ENCODE data around the gene MFSD8.
"Not testable (repeated sequence)": the region's sequence is repeated elsewhere in the genome, so short reads cannot be mapped to it uniquely, and the experiment has no call there.

MFSD8 gene

GRCh38 chr4:127930175-127930574 lies 34.8 kb downstream of the MFSD8 start:
- DNase-seq, result no peak

DNA sequence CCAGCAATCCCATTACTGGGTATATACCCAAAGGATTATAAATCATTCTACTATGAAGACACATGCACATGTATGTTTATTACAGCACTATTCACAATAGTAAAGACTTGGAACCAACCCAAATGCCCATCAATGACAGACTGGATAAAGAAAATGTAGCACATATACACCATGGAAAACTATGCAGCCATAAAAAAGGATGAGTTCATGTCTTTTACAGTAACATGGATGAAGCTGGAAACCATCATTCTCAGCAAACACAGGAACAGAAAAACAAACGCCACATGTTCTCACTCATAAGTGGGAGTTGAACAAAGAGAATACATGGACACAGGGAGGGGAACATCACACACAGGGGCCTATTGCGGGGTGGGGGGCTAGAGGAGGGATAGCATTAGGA lies 39.3 kb downstream of the MFSD8 start:
- DNase-seq, result not testable (repeated sequence)

- DNase-seq, result no peak
These were observed 42.7 kb downstream of the MFSD8 start for GRCh38 chr4:127922226-127922625.

- no peak for DNase-seq
These were observed 44.5 kb downstream of the MFSD8 start for GRCh38 chr4:127920521-127920920.

DNA sequence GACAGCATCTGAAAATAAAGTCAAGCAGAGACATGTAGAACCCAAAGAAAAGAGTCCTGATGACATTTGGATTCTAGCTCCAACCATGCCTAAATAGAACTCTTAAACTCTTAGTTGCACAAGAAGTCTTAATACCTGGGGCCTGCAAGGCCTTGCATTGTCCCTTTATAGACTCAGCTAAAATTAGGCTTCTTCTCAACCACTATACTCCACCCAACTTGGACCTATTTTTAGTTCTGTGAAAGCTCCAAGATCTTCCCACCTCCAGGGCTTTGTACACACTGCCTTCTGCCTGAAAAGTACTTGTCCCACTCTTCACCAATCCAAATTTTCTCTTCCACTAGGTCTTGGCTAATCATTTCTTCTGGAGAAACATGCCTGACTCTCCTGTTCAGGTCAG lies 47.8 kb downstream of the MFSD8 start:
- no peak for DNase-seq

- no peak for DNase-seq
These were observed 48.5 kb downstream of the MFSD8 start for GRCh38 chr4:127916512-127916911.

GRCh38 chr4:127905029-127905428 lies 59.9 kb downstream of the MFSD8 start:
- no peak for DNase-seq

DNA sequence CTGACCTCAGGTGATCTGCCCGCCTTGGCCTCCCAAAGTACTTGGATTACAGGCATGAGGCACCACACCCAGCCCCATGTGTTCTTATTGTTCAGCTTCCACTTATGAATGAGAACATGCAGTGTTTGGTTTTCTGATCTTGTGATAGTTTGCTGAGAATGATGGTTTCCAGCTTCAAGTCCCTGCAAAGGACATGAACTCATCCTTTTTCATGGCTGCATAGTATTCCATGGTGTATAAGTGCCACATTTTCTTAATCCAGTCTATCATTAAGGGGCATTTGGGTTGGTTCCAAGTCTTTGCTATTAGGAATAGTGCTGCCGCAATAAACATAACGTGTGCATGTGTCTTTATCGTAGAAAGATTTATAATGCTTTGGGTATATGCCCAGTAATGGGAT lies 65.3 kb downstream of the MFSD8 start:
- not testable (repeated sequence) for DNase-seq

DNA sequence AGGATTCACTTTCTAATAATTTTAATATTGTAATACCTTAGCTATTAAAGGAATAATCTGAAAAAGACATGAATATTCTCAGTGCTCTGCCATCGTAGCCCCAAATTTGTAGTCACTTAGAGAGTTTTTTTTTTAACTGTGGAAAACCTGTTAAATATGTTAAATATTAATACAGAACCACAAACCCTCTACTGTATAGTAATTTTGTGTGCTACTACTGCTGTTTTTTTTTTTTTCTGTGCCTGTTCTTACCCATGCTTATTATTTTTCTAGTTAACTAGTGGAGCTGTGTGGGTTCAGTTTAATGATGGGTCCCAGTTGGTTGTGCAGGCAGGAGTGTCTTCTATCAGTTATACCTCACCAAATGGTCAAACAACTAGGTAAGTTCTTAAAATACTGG lies 68.4 kb downstream of the MFSD8 start:
- DNase-seq, result no peak

DNA sequence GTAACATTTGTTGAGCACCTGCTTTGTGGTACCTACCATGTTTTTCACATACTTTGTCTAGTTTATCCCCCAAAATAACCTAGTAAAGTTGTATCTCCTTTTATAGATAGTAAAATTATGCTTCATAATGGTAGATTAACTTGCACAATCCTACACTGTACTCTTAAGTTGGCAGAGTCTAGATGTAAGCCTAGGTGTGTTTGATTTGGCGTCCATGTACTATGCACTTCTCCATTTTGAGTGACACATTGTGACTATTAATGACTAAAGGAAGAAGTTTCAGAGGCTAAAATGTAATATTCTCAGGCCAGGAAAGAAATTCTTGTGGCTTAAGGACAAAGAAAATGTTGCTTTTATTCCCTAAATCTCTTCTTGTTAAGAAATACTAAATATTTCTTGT lies 68.9 kb downstream of the MFSD8 start:
- DNase-seq, result no peak

- peak; percentile 16 for DNase-seq
These were observed 75.1 kb downstream of the MFSD8 start for GRCh38 chr4:127889903-127890302.

DNA sequence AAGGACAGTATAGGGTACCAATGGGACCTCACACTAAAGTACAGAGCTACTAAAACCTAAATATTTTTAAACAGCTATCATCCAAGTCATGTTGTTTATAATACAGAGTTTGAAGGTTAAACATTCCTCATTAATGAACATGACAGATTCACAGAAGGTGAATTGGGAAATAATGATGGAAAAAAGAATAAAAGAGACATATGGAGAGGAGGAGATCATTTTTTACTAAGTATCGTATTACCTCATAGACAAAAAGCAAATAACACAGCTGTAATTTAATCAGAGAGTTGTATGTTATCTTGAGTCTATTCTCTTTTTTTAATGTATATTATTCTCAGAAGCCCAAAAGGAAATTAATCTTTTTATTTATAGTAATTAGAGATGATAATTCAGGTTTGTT lies 76.4 kb downstream of the MFSD8 start:
- no peak for DNase-seq

- no peak for DNase-seq
These were observed 83.5 kb downstream of the MFSD8 start for GRCh38 chr4:127881563-127881864.

DNA sequence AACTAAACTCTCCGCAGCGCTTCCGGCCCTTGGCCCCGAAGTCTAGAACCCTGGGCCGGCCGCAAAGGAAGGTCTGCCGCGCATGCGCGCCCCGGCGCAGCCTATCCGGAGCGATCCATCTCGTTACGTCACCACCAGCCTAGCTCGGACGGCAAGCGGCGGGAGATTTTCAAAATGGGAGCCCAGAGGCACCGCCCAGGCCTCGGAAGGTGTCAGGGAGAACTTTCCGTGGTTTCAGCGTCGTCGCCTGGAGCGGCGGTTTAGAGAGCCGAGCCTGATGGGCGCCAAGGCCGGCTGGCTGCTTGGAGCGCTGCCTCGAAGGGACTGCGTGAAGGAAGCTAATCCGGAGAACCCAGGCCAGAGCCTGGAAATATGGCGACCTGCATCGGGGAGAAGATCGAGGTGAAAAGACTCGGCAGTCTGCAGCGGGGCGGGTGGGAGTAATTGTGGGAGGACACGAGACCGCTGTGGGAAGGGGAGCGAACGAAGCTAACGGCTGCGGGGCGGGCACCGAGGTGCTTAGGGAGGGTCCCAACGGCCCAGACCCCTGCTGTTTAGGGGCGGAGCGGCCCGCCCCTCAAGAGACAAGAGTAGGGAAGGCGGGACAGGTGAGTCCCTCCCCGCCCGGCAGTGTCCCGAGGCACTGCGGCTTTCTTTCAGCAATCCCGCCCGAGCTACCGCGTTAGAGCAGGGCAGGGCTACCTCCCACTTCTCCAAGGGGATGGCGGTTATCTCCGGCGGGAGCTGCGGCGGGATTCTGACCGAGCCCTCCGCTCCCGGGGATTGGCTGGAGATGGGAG lies 84.0 kb downstream of the MFSD8 start, which contains the start of gene PLK4:
TSS of gene PLK4 (plus strand) at position 131 of the 800 bp plus-strand sequence. CDS start at position 373, 242 bp downstream.
- DNase-seq, result peak; percentile 96

DNA sequence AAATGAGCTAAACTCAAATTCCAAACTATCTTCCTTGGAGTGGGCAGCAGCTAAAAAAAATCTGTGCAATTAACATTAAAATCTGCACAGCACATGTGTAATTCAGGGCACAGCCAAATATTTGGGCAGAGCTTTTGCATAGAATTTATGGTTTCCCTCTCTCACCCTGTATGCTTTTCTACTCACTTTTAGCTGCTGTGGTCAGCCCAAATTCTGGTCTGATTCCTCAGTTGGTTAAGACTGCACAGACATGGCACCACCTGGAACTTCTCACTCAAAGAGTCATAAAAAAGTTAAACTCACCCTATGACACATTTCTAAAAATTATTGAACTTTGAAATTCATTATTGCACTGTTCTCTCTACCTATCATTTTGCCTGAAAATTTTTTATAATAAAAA lies 89.2 kb downstream of the MFSD8 start:
- DNase-seq, result no peak

GRCh38 chr4:127870688-127871087 lies 94.3 kb downstream of the MFSD8 start:
- peak; percentile 88 for DNase-seq

- DNase-seq, result no peak
These were observed 94.7 kb downstream of the MFSD8 start for GRCh38 chr4:127870281-127870680.

- DNase-seq, result peak; percentile 30
These were observed 96.8 kb downstream of the MFSD8 start for GRCh38 chr4:127868196-127868595.
